GM21360 (cell line): Measurements from ENCODE around the gene GNG11.

Experiments
- ATAC-seq: cut with Tn5 transposase; IDR thresholded peaks from one replicate; pipeline ENCODE4 v1.9.1; 2021; ENCODE audit warnings: mild to moderate bottlenecking, moderate library complexity; ENCODE audit not compliant: unreplicated experiment

The GNG11 gene

DNA sequence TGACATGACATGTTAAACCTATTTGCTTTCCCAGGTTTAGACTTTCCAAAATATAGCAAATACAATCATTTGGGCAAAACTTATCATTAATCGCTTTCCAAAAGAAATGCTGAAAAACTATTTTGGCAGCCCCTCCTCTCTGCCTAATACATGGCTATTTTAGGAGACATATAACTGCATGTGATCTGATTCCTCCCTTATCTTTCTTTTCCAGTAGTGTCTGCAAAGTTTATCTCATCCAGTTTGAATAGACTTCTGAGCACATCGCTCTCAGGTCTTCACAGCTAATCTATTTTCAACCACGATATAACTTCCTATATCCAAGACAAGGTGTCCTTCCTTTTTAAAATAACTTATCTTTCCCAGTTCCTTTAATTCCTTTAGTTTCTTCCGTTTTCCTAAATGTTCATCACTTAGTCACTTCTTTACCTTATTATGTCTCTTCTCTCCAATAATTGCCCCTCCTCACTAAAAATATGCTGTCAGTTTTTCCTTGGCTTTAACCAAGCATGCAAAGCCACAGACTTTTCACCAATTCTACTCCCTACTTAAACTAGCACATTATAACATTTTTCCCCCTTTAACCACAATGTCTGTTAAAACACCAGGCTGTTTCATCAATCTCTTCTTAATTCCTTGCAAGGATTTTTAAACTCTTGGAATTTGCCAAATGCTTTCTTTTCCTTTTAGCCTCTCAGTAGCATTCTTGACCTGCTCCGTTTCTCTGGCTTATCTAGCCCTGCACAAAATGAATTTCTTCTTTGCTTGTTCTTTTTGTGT, 24.4 kb downstream of the GNG11 start:
- no peak for ATAC-seq

DNA sequence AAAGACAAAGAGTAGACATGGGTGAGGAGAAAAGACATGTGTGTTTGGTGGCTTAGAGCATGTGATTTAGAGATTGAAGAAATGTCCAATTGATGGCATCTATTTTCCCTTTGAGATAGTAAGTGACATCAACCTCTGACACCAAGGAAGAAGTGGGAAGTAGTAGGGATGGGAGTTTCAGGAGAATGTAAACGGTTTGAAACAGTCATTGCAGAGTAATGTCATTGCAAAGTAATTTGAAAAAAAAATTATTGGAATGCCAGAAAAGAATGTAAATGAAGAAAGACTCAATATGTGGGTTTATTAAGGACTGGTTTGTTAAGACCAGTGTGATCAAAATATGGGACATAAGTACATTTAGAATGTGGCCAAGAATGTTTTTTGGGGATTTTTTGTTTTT, 26.6 kb downstream of the GNG11 start:
- no peak for ATAC-seq

DNA sequence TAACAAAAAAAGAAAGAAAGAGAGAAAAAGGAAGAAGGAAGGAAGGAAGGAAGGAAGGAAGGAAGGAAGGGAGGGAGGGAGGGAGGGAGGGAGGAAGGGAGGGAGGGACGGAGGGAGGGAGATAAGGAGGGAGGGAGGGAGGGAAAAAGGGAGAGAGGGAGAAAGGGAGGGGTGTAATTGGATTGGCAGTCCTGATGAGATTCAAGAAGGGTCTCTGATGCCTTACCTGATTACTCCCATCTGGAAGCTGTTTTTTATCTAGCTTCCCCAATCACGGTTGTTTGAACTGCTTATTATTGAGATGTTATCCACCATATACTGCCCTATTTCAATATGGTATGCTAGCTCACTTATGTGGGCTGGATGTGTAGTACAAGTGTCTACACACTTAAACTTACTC, 27.3 kb downstream of the GNG11 start:
- no peak for ATAC-seq

DNA sequence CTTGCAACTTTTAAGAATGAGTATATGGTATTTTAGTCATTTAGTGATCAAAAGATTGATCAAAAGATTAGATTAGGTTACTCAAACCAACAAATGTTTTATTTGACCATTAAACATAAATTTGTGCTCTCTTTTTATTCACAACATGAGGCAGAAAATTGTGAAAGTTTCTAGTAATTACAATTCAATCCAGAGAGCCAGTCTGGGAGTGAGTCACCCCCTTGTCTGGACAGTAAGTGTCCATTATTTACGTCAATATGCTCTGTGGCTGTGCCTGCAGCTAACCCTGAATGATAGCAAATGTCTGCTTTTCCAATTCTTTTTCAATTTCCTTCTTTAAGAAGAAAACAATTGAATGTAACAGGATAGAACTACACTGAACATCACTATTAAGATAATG, 27.9 kb downstream of the GNG11 start:
- ATAC-seq = no peak

DNA sequence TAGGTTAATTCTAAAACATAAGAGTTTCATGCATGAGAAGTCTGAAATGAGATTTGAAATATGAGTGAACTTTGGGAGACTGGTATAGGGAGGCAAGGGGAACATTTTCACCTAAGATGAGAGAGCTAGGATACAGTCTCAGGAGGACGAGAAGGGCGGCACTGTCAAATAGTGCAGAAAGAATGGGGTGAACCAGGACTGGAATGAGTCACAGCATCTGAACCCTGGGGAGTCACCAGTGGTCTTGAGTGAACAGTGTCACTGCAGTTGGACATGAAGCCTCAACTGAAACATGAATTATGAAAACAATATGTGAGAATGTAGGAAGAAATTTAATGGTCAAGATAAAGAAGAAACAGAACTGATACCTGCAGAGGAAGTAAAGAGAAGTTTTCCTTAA, 33.8 kb downstream of the GNG11 start:
- ATAC-seq = peak; percentile 83

DNA sequence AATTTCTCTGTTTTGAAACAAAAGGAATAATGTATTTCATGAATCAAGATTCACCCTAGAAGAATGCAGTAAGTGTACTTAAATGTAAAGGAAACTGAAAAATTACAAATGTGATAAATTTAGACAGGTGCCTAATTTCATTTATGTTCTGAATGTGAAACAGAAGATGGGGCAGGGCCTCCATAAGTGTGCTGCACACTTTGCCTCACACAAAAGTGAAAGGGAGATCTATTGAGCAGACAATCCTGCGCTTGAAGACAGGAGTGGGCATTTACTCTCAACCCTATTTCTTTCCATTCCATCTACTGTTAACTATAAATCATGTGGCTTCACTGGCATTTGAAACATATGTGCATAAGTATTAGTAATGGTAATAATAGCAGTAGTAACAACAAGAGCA, 36.2 kb downstream of the GNG11 start:
- peak; percentile 50 for ATAC-seq

DNA sequence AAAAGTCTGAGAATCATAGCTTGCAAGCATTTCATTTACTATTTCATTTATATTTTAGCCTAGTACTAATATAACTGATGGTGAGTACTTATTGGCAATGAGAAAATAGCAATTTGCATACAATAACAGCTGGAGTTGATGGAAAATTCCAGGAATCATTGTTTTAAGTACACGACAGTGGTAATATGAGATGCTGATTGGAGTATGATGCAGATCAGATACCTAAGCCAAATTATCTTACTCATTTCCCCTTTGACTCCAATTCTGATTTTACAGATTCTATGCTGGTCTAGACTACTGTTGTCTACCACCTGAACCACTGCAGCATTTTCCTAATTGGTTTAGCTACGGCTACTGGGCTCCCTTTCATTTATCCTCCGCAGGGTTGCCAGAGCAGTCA, 36.7 kb downstream of the GNG11 start:
- no peak for ATAC-seq

DNA sequence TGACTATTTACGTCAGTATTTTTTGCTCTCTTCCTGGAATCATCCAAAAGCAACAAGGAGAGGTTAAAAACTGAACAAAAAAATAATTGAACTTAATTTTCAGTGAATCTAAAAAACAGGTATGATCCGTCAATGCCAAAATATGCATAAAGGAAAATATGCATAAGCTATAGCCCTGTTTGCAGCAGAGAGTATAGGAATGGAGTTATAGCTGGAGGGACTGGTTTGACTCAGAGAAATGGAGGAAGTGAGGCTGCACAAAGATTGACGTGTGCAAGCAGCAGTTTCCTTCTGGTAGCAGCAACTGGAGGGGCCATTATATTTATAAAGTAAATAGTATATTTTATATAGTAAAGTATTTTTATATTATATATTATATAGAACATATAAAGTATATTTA, 37.1 kb downstream of the GNG11 start:
- no peak for ATAC-seq

DNA sequence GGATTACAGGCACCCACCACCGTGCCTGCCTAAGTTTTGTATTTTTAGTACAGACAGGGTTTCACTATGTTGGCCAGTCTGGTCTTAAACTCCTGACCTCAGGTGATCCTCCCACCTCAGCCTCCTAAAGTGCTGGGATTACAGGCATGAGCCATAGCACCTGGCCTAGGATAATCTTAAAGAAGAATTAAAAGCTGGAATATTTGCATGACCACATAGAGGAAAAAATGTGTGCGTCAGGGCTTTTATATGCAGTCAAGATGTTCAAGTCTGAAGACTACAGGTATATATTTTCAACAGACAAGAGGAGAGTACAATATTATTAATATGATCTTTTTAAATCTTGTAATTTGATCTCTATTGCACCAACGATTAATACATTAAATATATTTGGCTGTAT, 39.5 kb downstream of the GNG11 start:
- no peak for ATAC-seq

DNA sequence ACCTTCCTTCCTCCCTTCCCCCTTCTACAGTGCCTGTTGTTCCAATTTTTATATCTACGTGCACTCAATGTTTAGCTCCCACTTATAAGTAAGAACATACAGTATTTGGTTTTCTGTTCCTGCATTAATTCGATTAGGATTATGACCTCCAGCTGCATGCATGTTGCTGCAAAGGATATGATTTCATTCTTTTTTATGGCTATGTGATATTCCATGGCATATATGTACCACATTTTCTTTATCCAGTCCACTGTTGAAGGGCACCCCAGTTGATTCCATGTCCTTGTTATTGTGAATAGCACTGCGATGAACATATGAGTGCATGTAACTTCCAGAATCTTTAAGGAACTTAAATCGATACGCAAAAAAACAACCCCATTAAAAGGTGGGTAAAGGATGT, 42.7 kb downstream of the GNG11 start:
- no peak for ATAC-seq

DNA sequence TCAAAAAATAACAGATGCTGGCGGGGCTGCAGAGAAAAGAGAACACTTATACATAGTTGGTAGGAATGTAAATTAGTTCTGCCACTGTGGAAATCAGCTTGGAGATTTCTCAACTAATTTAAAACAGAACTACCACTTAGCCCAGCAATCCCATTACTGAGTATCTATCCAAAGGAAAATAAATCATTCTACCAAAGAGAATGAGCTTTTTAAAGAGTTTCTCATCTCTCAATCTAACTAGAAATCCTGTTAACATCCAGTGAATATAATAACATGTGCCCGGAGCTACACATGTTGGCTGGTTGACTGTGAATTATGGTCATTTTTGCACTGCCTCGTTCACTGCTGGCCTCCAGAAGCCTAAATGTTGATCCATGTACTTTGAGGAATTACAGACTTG, 43.3 kb downstream of the GNG11 start:
- no peak for ATAC-seq

DNA sequence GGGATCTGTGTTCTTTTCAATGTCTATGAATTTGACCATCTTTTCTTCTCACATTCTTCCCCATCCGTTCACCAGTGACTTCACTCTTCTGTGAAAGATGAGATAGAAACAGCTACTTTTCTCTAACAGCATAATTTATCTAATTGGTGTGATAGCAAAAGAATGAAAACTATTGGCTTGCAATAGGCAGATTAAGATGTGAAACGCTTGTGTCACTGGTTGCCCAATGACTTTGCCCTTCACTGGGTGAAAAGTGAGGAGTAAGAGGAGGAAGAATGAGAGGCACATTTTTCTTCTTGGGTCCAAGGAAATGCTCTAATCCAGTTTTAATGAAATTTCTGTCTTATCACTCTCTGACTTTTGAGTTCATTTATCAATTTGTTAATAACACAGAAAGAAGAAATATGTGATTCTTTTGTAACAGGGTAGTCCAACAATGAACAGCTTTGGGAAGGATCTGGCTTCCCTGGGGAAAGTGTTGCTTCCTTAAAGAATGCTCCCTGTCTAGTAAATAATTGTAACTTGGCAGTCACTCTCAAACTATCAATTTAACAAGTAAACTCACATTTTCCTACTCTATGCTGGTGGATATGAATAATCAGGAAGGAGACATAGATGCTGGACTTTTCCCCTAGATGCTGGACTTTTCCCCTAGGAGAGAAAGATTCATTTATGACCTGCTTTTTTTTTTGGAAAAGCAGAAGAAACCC, 47.5 kb downstream of the GNG11 start:
- no peak for ATAC-seq

DNA sequence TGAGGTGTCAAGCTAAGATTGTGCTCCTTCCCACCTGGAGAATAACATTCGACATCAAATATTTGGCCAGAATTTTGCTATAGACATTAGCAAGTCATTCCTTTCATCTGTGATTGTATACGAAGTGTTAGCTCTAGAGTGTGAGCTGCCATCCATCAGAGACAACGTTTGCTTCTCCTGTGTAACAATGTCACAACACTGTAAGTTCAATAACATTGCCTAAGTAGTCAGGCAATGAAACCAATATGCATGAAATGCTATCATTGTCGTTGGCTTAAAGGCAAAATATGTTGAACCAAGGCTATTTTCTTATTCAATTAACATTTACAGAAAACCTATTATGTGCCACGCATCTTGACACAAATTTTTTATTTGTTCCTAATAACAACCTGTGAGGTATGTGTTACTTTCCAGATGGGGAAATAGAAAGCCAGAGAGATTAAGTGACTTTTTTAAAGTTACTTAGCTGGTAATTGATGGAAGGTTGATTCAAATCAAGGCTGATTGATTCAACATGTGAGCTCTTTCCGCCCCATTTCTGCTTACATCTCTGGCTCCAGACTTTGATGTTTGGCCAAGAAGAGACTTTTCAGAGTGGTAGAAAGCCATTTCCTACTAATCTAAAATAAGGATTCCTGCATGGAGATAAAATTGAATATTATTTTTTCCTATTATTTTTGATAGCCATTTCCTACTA, 50.6 kb downstream of the GNG11 start:
- ATAC-seq = no peak

DNA sequence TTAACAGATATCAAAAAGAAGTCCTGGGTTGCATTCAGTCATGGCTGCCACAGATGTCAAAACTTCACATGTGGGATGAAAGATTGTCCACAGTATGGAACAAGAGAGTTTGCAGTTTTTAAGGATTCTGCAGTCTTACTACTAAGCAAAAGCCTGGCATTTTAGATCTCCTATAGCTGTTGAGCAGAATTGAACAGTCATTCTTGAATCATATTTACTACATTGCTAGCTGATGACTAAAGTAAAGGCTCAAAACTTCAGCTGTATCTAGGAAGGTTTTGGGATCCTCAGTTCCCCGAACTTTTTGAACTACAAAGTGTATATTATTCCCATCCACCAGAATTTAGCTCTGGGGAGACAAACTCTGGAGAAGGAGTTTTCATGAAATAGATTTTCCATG, 51.6 kb downstream of the GNG11 start:
- no peak for ATAC-seq

DNA sequence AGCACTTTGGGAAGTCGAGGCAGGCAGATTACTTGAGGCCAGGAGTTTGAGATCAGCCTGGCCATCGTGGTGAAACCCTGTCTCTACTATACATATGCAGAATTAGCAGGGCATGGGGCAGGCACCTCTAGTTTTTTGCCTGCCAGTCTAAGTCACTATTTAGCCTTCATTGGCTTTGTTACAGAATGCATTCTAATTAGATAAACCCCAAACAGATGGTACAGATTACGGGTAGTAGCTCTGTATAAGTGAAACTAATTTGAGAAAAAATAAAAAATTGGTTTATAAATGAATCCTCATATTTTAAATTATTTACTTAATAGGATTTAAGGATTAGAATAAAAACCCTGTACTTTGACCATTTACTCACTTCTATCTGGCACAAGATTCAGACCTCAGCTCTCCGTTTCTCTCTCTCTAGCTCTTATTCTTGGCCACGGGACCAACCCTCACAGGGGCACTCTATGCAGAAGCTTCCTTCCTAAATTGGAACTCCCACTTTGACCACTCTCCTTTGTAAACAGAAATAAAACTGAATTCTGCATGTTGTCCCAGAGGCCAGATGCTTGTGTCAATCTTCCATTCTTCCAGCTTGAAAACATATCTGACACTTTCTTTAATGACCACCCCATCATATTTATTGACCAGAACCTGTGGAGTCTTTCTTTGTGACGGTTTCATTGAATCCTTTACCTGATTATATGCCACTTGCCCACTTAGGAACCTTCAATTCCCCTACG, 55.8 kb downstream of the GNG11 start:
- no peak for ATAC-seq
